GM18517 (cell line): ENCODE data around the gene PRPF6.

Source experiments
- ATAC-seq: cut with Tn5 transposase; IDR thresholded peaks from one replicate; pipeline ENCODE4 v1.9.1; 2021; ENCODE audit warnings: mild to moderate bottlenecking, moderate library complexity; ENCODE audit not compliant: unreplicated experiment

PRPF6 gene, protein sequence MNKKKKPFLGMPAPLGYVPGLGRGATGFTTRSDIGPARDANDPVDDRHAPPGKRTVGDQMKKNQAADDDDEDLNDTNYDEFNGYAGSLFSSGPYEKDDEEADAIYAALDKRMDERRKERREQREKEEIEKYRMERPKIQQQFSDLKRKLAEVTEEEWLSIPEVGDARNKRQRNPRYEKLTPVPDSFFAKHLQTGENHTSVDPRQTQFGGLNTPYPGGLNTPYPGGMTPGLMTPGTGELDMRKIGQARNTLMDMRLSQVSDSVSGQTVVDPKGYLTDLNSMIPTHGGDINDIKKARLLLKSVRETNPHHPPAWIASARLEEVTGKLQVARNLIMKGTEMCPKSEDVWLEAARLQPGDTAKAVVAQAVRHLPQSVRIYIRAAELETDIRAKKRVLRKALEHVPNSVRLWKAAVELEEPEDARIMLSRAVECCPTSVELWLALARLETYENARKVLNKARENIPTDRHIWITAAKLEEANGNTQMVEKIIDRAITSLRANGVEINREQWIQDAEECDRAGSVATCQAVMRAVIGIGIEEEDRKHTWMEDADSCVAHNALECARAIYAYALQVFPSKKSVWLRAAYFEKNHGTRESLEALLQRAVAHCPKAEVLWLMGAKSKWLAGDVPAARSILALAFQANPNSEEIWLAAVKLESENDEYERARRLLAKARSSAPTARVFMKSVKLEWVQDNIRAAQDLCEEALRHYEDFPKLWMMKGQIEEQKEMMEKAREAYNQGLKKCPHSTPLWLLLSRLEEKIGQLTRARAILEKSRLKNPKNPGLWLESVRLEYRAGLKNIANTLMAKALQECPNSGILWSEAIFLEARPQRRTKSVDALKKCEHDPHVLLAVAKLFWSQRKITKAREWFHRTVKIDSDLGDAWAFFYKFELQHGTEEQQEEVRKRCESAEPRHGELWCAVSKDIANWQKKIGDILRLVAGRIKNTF

DNA sequence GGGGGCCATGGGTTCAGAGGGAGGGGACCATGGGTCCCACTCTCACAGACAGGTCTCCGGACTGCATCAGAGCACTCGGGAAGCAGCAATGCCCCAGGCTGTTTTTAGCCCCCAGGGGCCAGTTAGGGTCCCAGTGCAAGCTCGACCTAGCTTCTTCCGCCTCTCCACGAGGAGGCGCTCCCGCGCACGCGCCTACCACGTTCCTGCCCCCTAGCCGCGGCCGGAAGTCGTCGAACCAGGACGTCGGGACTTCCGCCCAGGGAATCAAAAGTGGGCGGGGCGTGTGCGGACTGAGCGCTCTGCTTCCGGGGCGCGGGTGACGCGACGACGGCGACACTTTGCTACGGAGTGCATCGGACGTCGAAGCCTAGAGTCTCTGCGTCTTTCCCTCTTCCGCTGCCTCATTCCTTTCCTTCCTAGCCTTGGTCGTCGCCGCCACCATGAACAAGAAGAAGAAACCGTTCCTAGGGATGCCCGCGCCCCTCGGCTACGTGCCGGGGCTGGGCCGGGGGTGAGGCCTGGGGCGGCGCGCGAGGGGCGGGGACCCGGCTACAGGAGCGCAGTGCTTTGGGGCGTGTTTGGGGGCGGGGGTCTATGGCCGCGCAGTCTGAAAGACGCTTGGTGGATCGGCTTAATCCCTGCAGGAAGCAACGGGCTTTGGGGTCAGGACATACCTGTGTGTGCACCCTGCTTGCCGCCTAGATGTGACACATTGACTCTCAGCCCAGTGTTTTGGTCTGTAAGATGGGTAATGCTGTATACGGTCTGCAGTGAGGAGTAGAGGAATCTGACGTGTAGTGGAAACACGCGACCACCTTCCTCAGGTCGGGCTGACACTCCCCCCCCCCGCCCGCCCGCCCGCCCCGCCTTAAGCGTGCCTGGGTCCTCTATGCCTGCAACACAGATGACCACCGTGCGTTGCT lies at the start of gene PRPF6:
PRPF6 (plus strand) TSS at position 327 of the 923 bp plus-strand sequence; CDS start at position 441, 114 bp downstream.
- ATAC-seq, result peak; percentile 43

- no peak for ATAC-seq
Observed at GRCh38 chr20:63931735-63932134, 49.2 kb upstream of the PRPF6 start.

DNA sequence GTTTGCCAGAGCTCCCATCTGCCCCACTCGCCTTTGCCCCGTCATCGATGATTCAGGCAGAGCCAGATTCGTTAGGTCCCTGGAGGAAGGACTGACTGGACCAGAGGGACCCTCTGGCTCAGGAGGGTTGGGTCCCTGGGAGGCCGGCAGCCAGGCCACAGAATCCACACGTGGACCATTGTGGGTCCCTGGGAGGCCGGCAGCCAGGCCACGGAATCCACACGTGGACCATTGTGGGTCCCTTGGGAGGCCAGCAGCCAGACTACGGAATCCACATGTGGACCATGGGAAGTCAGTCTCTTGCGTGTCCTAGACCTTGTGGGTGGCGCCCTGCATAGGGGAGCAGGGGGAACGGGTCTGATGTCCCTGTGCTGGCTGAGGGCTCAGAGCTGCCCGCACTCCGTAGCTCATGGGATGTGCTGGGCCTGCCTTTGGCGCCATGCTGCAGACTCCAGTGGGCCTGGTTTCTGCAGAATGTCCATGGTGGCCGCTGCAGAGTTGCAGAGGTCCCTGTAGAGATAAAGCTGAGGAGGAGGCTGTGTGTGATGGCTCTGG lies 48.2 kb upstream of the PRPF6 start:
- no peak for ATAC-seq

GRCh38 chr20:63933646-63934045 lies 47.3 kb upstream of the PRPF6 start:
- no peak for ATAC-seq

DNA sequence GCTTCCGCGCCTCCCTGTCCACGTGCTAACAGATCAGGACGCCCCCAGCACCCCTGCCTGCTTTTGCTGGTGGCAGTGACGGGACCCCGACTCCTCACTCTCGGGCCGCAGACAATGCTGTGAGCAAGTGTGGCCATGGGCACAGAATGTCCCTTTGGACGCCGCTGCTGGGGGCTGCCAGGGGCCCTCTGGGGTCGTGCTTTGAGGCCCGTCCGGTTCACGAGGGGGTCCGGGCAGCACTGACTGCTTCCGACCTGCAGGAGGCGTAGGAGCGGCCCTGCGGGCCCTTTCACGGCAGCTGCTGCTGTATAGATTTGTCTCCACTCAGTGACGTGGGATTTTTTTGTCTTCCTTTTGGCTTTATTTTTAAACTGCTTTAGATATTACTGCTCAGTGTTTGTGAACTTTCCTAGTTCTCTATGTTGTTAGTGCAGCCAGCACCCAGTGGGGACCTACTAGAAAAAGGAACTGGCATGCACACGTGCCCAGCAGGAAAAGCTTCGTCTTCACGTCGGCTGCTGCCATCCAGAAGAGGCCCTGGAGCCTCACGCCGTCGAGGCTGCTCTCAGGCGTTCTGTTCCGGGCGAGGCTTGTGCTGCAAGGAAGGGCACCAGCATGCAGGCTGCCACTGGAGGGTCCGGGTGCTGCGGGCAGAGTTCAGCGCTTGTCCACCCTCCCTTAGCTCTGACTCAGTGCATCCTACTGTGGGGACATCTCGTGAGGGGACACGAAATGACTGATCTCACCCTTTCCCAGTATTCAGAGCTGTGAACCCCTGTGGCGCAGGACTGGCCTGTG lies 46.5 kb upstream of the PRPF6 start:
- no peak for ATAC-seq

GRCh38 chr20:63935447-63935846 lies 45.5 kb upstream of the PRPF6 start:
- ATAC-seq, result no peak

DNA sequence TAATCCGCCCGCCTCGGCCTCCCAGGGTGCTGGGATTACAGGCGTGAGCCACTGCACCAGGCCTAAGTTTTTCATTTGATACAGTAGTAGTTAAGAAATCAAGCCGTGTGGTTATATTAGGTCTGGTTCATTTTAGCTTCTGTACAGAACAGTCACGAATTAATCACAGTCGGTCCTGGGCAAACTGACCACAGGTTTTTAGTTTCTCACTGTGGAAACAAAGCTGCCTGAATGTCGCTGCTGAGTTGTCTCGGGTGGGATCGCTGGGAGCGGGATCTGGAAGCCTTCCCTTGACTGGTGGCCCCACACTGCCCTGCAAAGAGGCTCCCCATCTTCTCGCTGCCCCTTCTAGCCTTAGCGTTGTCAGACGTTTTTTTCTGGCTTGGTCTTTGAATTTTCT lies 43.3 kb upstream of the PRPF6 start:
- no peak for ATAC-seq

- no peak for ATAC-seq
Observed at GRCh38 chr20:63939061-63939935, 41.6 kb upstream of the PRPF6 start.

- ATAC-seq, result no peak
Observed at GRCh38 chr20:63940071-63940471, 40.9 kb upstream of the PRPF6 start.

DNA sequence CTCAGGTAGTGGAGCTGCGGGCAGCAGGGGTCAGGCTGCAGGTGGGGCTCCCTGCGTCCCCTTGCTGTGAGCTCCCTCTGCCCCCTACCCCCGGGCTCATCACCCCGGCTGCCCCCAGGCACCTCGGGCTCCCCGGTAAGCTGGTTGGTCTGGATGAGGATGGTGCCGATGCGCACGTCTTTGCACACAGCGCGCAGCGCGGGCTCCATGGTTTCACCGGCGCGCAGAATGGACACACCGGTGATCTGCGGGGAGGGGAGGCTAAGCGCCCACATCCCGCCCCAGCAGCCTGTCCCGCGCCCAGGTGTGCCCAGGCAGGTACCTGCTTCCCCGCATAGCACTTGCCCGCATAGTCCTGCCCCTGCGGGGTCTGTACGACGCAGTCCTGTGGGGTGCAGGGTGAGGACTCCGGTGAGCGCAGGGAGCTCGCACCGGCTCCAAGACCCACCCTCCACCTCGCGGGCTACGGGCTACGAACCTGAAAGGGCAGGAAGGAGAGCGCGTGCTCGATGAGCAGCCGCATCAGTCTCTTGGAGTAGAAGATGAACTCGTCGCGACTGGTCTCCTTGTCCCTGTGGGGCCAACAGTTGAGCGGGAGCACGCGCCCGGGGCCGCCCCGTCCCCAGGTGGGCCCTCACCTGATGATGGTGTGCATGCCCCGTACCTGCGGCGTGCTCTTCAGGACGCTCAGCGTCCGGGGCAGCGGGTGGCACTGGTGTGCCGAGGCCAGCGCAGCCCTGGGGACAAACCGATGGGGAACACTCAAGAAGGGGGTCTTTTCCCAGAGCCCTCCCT lies 40.3 kb upstream of the PRPF6 start:
- ATAC-seq, result no peak

- ATAC-seq, result no peak
Observed at GRCh38 chr20:63941282-63942081, 39.5 kb upstream of the PRPF6 start.

DNA sequence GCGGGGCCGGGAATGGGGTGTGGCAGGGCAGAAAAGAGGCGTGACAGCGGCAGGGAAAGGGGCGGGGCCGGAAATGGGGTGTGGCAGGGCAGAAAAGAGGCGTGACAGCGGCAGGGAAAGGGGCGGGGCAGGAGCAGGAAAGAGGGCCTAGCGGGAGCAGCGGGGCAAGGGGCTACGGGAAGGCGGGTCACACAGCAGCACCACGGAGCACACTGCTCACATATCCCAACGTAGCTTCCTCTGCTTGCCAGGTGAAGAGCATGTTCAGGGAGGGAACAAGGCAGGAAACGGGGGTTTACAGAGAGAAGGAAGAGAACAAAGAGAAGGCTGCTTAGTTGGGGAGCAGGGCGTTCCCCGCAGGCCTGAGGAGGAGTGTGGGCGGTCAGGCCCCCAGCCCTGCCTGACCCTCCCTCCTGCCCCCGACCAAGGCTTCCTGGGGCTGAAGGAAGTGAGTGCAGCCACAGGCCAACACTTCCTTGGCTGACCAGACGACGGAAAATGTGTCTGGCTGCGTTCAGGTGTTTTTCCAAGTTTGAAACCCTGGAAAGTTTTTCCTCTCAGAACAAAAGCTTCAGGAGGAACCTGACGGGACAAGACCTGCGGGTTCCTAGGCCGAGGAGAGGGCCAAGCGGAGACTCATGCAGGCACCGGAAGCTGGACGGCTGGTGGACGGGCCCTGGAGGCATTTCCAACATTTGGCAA lies 38.5 kb upstream of the PRPF6 start:
- ATAC-seq, result no peak

DNA sequence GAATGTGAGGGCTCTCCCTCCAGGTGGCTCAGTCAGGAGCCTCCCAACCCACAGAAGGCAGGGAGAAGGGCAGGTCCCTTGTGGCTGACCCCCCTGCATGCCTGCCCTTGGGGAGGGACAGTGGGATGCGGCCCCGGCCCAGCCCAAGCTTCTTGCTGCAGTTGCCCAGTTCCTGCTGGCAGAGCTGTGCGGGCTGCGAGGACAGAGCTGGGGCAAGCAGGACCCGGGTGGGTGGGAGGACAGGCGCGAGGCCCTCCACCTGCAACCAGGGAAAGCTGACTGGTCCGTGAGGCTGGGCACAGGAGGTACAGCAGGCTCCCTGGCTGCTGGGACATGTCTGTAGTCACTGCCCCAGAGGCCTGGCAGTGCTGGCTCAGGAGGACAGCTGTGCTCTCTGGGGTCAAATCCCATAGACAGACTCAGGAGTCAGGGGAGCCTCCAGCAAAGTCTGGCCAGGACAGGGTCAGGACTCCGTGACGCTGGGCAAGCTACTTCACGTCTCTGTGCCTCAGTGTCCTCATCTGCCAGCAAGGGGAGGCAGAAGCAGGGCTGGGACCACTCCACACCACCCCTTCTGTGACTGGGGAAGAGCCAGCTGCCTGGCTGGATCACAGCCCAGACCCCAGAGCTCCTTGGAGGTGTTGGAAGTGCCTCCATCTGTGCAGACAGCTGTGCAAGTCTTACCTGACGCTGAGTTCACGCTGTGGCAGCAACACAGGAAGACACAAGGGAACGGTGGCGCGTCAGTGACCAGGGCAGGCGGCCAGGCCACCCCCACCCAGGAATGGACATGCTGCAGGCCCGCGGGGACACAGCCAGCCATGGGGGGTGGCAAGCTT lies 37.7 kb upstream of the PRPF6 start:
- no peak for ATAC-seq

- no peak for ATAC-seq
Observed at GRCh38 chr20:63943808-63944077, 37.2 kb upstream of the PRPF6 start.

DNA sequence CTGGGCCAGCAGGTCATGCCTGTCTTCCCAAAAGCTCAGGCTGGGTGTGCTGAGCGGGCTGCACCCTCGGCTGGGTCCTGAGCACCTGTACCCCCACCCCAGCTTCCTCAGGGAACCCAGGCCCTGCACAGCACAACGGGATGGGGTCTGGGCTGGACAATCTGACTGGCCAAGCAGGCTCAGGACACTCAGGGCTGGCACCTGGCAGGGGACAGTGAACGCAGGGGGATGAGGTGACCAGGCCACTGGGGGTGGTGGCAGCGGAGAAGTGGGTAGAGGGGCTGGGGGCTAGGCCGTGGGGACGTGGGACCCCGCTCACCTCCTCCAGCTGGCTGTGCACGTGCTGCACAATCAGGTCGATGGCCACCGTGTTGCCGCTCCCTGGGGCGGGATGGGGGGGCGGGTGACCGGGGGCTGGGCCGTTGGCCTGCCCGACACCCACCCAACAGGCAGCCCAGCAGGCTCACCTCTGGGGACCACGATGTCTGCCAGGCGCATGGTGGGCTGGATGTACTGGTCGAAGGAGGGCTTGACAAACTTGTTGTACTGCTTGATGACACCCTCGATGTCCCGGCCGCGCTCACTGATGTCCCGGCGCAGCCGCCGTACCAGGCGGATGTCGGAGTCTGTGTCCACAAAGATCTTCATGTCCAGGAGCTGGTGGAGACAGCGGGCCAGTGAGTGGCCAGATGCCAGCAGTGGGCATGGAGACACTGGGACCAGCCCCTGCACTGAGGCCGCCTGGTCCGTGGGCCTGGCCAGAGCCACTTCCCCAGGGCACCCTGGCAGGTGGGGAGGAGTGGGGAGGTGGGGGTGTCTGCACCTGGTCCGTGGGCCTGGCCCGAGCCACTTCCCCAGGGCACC lies 36.6 kb upstream of the PRPF6 start:
- no peak for ATAC-seq
